ENCODE results near the gene CWC27. TPM values are rescaled to one million over a fixed set of nuclear protein-coding genes. Genes with fewer than 3 reads are reported as not detected.

The CWC27 gene
- total and polyA plus RNA-seq, 7 donors, result 16.0 to 31.2 (median 19.3) TPM

- Histone ChIP-seq H3K9me3 (no peaks in the 10 kb centered on the region), H3K27me3 (ENCODE audit: insufficient read depth in 3 of 3, low read length in 2 of 3) (no peaks in the 10 kb centered on the region), H3K4me3 (no peak overlapping the region), H3K36me3 (ENCODE audit: insufficient read depth in 1 of 2, low read depth in 1 of 2) (no peaks in the 10 kb centered on the region), H3K4me1 (no peaks in the 10 kb centered on the region), H3K27ac (no peak overlapping the region)
- DNase-seq (no peak), ATAC-seq (no peak)
- TF ChIP-seq CTCF (IDR thresholded peaks at IDR 0.05), result no peak
- 37 to 58% (median 37%) methylated on average over 1 of the region's 1 CpG for WGBS, 3 donors
- intact Hi-C loops (cut with DNase I), result no loop called here
These were observed 178.3 kb downstream of the CWC27 start for GRCh38 chr5:64947031-64947430.

GRCh38 chr5:64947801-64948200, 179.1 kb downstream of the CWC27 start:
- H3K4me3 ChIP-seq, result no peak overlapping the region
- no peak for TF ChIP-seq CTCF (IDR thresholded peaks at IDR 0.05)
- H3K27me3 ChIP-seq (ENCODE audit: insufficient read depth in 3 of 3, low read length in 2 of 3), result no peaks in the 10 kb centered on the region
- no peaks in the 10 kb centered on the region for H3K36me3 ChIP-seq (ENCODE audit: insufficient read depth in 1 of 2, low read depth in 1 of 2)
- no peaks in the 10 kb centered on the region for H3K9me3 ChIP-seq
- no peaks in the 10 kb centered on the region for H3K4me1 ChIP-seq
- no peak for DNase-seq
- intact Hi-C loops (cut with DNase I), result no loop called here
- no peak overlapping the region for H3K27ac ChIP-seq
- ATAC-seq, result no peak

GRCh38 chr5:64949331-64949730, 180.6 kb downstream of the CWC27 start:
- TF ChIP-seq CTCF (IDR thresholded peaks at IDR 0.05), result no peak
- ATAC-seq, result no peak
- no peaks in the 10 kb centered on the region for H3K9me3 ChIP-seq
- no peak for DNase-seq
- H3K27ac ChIP-seq, result no peak overlapping the region
- no peak overlapping the region for H3K4me3 ChIP-seq
- intact Hi-C loops (cut with DNase I), result no loop called here
- WGBS, 3 donors, result 30 to 35% (median 34%) methylated on average over 3 of the region's 3 CpGs
- no peaks in the 10 kb centered on the region for H3K36me3 ChIP-seq (ENCODE audit: insufficient read depth in 1 of 2, low read depth in 1 of 2)
- H3K4me1 ChIP-seq, result no peaks in the 10 kb centered on the region
- no peaks in the 10 kb centered on the region for H3K27me3 ChIP-seq (ENCODE audit: insufficient read depth in 3 of 3, low read length in 2 of 3)

GRCh38 chr5:64952951-64953673, 184.4 kb downstream of the CWC27 start:
- no peak for TF ChIP-seq CTCF (IDR thresholded peaks at IDR 0.05)
- DNase-seq (no peak), ATAC-seq (no peak)
- 74 to 89% (median 80%) methylated on average over 3 of the region's 3 CpGs for WGBS, 3 donors
- intact Hi-C loops (cut with DNase I), result loop anchor here in 1 of 2 donors (10.0 kb wide), 1 partner anchor 532 kb away; the partner anchor contains the start of gene ADAMTS6
- Histone ChIP-seq H3K27me3 (ENCODE audit: insufficient read depth in 3 of 3, low read length in 2 of 3) (no peaks in the 10 kb centered on the region), H3K4me3 (no peak overlapping the region), H3K27ac (no peak overlapping the region), H3K9me3 (no peaks in the 10 kb centered on the region), H3K36me3 (ENCODE audit: insufficient read depth in 1 of 2, low read depth in 1 of 2) (no peaks in the 10 kb centered on the region), H3K4me1 (no peaks in the 10 kb centered on the region)

GRCh38 chr5:64954518-64954917, 185.8 kb downstream of the CWC27 start:
- WGBS, 3 donors, result 90 to 93% (median 91%) methylated on average over 1 of the region's 1 CpG
- Histone ChIP-seq H3K36me3 (ENCODE audit: insufficient read depth in 1 of 2, low read depth in 1 of 2) (no peaks in the 10 kb centered on the region), H3K27me3 (ENCODE audit: insufficient read depth in 3 of 3, low read length in 2 of 3) (no peaks in the 10 kb centered on the region), H3K27ac (no peak overlapping the region), H3K9me3 (no peaks in the 10 kb centered on the region), H3K4me3 (no peak overlapping the region), H3K4me1 (no peaks in the 10 kb centered on the region)
- intact Hi-C loops (cut with DNase I), result loop anchor here in 1 of 2 donors (10.0 kb wide), 1 partner anchor 530 kb away; the partner anchor contains the start of gene ADAMTS6
- TF ChIP-seq CTCF (IDR thresholded peaks at IDR 0.05), result no peak
- ATAC-seq, result no peak
- DNase-seq, result no peak

Data from psoas muscle (tissue), 8 donors.